ENCODE data around the gene ANKRD2.
"Not testable (repeated sequence)": the region's sequence is repeated elsewhere in the genome, so short reads cannot be mapped to it uniquely, and the experiment has no call there.

Gene ANKRD2

DNA sequence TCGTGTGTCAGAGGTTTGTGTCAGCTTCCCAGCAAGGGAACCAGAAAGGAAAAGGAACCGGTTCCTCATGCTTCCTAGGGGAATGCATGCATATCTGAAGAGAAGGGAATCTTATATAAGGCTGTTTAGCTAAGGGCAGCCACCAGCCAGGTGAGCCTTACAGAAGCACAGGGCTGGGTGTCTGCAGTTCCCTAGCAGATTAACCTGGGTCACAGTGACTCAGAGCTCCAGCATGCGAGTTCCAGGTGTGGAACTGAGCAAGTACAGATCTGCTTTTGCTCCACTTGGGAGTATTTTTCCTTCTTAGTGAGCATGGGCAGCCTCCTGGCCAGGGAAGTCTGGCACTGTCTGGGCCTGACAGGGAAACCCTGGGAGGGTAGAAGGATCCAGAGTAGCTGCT, 957 bp upstream of the ANKRD2 start:
- DNase-seq (ENCODE audit: low spot score) = no peak

DNA sequence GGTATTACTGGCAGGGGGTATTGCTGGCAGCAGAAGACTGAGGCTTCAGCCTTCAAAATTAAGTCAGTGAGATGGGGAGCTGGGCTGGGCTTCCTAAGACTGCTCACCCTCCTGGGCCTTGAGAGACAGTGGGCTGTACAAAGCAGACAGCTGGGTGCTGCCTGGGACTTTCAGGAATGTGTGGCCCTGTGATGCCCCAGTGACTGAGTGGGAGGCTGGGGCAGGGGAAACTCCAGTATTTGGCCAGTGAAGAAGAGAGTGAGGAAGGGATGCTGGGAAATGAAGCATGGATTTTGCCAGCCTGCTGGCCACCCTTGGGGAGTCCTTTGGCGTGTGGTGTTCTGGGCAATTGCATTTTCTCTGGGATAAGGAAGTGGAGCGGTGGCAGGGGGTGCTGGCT, 442 bp downstream of the ANKRD2 start:
- no peak for DNase-seq (ENCODE audit: low spot score)

DNA sequence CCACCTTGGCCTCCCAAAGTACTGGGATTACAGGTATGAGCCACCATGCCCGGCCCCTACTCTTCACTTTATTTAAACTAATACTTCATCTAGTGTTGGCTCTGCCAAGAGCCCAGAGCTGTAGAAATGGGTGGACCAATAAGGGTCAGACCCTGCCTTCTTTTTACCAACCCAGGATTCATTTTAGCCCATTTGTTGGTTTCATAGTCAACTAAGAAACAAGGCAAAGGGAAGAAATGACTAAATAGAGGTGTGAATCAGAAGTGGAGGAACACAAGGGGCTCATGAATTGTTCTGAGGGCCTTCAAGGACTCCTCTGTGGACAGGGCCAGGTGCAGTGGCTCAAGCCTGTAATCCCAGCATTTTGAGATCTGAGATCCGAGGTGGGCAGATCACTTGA, 1.1 kb downstream of the ANKRD2 start:
- DNase-seq (ENCODE audit: low spot score) = no peak

DNA sequence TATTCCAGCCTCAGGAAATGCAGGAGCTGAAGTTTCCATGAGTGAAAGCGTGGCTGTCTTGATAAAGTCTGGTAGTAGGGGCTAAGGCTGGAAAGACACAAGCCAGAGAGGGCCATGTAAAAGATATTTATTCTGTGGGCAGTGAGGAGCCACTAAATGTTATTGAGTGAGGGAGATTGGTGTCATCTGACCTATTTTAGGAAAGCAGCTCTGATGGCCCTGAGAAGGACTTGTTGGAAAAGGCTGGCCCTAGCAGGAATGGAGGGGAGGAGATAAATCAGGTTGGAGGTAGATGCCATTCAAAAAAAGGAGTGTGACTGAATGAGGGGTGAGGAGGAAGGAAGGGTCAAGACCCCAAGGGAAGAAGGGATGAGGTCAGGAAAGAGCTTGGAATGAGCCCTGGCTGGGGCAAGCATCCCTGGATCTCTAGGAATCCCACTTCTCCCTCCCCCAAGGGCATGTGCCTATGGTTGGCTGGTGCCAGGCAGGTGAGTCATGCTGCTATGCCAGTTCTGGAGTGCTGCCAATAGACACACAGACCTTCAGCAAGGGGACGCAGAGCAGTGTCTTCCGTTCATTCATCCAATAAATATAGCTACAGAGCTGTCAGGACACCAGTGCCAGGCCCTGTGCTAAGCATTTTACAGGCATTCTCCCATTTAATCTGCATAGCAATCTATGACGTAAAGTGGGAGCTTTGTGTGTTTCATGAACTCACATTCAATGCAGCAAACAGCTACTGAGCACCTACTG, 2.0 kb downstream of the ANKRD2 start:
- DNase-seq (ENCODE audit: low spot score) = no peak

DNA sequence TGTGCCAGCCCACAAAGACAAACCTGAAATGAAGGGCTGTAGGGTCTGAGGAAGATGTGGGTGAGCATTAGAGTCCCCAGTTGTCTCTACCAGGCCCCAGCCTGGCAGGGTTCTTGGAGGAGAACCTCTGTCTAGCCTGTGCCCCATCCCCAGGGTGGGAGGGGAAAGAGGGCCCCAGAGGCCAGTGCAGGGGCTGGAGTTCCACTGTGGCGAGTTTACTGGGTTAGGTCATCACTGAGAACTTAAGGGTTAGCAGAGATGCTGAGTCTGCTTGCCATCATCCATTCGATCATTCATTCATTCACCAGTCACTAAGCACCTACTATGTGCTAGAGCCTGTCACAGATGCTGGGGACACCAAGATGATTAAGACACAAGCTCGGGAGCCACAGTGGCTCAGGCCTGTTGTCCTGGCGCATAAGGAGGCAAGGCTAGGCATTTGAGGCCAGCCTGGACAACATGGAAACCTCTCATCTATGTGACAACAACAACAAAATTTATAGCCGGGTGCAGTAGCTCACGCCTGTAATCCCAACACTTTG, 2.6 kb downstream of the ANKRD2 start:
- DNase-seq (ENCODE audit: low spot score) = no peak

DNA sequence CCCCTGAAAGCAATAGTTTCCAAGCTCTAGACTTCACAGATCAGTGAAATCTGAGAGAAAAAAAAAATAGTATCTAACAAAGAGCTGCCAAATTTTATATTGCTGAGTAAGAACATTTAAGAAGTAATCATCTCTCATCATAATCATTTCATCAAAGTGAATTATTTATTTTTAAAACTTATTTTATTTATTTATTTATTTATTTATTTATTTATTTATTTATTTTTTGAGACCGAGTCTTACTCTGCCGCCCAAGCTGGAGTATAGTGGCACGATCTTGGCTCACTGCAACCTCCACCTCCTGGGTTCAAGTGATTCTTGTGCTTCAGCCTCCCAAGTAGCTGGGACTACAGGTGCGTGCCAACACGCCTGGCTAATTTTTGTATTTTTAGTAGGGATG, 3.9 kb downstream of the ANKRD2 start:
- DNase-seq (ENCODE audit: low spot score) = not testable (repeated sequence)

DNA sequence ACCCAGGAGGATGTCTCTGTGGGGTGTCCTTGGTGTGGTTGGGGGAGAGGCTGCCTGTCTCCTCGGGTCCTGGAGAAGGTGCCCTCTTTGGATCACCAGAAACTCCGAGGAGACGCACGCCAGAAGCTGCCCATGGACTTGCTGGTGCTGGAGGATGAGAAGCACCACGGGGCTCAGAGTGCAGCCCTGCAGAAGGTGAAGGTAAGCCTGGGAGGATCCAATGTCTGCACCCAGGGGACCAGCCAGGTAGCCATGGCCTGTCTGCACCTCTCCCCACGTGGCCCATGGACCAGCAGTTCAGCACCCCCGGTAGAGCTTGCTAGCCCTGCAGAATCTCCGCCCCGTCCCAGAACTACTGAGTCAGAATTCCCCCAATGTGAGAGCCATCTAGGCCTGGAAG, 5.1 kb downstream of the ANKRD2 start:
- no peak for DNase-seq (ENCODE audit: low spot score)

DNA sequence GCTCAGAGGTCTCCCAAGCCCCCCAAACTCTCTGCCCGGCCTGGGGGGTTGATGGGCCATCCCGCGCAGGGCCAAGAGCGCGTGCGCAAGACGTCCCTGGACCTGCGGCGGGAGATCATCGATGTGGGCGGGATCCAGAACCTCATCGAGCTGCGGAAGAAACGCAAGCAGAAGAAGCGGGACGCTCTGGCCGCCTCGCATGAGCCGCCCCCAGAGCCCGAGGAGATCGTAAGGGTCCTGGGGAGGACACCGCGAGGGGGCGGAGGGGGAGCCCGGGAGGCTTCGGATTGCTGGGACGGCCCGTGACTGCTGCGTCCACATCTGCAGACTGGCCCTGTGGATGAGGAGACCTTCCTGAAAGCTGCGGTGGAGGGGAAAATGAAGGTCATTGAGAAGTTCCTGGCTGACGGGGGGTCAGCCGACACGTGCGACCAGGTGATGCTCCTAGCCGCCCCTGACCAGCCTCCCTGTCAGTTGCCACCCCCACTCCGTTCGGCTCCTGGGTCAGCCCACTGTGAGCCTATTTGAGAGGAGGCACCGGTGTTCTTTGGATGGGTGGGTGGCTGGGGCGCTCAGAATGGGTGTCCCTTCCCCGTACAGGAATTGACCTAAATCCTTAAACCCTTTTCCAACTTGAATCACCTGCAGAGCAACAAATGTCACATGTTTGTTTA, 5.7 kb downstream of the ANKRD2 start:
- no peak for DNase-seq (ENCODE audit: low spot score)

DNA sequence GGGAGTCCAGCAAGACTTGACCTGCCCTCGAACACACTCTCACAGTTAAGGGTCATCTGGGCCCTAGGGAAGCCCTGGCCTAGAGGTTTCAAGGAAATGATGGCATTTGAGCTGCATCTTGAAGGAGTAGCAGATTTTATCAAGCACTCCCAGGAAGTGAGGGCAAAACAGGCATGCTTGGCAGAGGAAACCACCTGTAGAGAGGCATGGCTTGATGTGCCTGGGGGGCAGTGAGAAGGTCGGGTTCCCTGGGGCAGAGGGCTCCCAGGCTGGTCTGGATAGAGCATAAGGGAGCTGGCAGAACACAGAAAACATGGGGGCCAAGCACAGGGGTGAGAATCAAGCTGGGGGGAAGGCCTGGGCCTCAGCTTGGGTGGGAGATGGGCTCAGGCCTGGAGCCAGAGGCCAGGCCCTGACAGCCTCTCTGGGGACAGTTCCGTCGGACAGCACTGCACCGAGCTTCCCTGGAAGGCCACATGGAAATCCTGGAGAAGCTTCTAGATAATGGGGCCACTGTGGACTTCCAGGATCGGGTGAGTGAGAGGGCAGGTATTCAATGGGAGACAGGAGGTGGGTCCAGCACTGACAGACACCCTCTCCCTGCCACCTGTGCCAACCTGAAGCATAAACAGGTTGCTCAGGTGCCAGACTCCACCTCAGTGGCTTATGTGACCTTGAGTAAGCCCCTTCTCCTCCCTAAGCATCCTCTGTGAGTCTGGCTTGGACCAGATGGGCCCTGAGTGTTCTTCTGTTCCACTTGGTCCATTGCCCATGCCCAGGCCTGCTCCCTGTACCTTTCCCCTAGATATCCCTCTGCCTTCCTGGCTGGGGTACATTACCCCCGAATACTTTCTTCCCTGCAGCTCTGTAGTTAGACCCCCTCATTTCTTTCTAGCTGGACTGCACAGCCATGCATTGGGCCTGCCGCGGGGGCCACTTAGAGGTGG, 8.1 kb downstream of the ANKRD2 start:
- no peak for DNase-seq (ENCODE audit: low spot score)

DNA sequence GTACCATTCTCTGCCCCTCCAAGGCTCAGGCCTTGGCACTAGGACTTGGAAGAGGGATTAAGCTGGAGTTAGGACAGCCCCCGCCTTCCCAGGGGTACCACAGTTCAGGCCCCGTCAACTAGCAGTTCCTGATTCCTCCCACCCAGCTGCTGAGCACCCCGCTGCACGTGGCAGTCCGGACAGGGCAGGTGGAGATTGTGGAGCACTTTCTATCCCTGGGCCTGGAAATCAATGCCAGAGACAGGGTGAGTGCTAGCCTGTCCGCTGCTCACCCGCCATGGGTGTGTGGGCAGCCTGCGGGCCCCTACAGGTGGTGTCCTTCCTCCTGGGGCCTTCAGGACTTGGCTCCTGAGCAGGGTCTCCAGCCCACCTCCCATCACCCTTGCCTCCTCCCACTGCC, 9.6 kb downstream of the ANKRD2 start:
- no peak for DNase-seq (ENCODE audit: low spot score)

DNA sequence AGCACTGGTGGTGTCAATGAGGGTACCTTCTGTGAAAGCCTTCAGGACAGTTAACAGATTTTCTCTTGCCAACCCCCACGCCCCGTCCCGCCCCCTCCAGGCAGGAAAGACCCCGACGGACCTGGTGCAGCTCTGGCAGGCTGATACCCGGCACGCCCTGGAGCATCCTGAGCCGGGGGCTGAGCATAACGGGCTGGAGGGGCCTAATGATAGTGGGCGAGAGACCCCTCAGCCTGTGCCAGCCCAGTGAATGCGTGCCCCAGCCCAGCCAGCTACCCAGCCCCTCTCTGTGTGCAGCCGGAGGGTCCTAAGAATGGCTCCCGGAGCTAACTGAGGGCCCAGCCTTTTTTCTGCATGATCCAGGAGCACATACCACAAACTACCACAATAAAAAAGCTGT, 10.9 kb downstream of the ANKRD2 start:
- DNase-seq (ENCODE audit: low spot score) = no peak

DNA sequence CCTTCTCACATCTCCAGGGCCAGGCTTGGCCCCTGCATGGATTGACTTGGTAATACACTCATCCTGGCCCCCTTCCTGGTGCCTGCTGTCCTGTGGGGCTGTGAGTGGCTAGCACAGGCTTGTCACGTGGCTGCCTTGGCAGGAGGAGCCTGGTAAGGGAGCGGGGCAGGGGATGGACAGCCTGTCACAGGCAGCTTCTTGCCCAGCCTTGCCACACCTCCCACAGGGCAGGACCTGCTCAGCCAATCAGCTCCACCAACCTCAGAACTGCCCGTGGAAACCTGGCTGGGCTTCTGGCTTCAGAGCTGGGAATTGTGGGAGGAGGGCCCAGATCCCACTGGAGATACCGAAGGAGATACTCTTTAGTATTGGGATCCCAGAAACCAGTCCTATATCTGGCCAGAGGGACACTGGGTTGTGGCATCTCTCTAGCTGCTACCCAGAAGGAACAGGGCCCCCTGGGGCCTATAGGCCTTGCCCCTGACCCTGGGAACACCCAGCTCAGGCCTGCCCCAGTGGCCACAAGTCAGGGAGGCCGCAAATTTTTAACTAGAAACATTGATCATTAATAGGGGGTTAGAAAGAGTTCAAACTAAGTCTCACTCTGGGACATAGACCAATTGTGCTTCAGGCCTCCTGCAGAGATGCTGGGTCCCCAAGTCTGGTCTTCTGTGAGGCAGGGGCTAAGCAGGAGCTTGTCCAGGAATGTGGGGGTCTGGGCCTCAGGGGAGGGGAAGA, 11.7 kb downstream of the ANKRD2 start, which contains the start of gene HOGA1:
HOGA1 (plus strand) TSS at position 330 of the 738 bp plus-strand sequence; CDS start at position 645, 315 bp downstream.
- DNase-seq (ENCODE audit: low spot score) = peak; percentile 97

DNA sequence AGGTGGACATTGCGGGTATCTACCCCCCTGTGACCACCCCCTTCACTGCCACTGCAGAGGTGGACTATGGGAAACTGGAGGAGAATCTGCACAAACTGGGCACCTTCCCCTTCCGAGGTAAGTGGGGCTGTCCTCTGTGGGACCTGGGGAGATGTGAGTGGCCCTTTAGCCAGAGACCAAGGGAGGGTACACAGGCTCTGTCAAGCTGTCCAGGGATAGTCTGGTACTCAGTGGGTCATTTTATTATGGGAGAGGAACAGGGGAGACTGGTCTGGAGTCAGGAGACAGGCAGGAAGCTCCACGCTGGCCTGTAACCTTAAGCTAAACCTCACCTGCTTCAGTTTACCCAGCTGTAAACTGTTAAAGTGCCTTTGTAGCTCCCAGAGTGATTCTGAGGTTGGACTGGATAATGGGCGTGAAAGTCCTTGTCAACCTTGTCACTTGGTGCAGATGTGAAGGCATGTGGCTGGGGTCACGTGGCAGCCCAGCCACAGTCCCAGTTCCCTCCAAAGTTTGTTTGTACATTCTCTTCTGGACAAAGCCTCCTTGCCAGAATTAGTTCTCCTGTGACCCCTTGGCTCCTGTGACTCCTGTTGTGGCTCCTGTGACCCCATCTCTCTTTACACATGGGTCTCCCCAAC, 12.3 kb downstream of the ANKRD2 start:
- DNase-seq (ENCODE audit: low spot score) = no peak

DNA sequence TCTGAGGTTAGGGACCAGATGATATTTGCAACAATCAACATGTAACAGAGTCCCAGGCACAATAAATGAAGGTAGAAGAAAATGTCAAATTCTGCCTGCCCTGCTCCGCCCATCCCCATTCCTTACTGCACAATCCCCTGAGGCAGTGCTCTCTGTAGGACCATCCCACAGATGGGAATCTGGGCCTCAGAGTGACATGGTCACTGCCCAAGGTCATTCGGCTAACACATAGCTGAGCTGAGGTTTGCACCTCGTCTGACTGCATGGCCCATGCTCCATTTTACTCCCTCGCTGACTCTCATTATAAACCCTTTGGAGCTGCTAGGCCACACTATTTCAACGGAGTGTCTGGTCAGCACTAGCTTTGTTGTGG, 12.8 kb downstream of the ANKRD2 start:
- DNase-seq (ENCODE audit: low spot score) = no peak

DNA sequence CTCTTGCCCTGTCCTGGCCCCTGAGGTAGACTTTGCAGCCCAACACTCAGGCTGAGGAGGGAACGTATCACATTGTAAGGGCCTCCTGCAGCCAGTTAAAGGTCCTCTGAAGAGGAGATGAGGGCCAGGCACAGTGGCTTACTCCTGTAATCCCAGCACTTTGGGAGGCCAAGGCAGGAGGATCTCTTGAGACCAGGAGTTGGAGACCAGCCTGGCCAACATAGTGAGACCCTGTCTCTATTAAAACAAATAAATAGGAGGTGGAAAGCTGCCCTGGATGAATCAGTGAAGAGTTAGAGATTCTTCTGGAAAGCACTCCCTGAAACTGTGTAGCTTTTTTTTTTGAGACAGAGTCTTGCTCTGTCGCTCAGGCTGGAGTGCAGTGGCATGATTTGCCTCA, 14.6 kb downstream of the ANKRD2 start:
- no peak for DNase-seq (ENCODE audit: low spot score)

DNA sequence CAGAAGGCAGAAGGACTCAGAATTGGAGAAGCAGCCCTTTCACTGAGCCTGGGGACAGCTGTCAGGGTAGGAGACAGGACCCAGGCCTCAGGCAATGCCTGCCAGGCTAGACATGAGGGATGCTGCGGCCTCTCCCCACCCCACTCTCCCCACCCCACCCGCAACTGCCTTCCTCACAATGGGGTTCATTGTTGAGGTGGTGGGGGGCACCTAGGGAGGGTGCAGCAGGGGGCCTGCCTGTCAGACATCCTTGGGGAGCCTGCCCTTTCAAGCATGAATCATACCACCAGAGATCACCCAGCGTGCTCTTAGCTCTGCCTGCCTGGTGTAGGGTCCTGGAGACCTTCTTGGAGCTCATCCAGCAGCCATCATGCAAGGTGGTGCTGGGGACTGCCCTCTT, 16.9 kb downstream of the ANKRD2 start, which contains the start of gene C10orf62:
C10orf62 (plus strand) TSS at position 243 of the 400 bp plus-strand sequence. CDS start 177 bp downstream, outside the sequence.
- DNase-seq (ENCODE audit: low spot score) = no peak

DNA sequence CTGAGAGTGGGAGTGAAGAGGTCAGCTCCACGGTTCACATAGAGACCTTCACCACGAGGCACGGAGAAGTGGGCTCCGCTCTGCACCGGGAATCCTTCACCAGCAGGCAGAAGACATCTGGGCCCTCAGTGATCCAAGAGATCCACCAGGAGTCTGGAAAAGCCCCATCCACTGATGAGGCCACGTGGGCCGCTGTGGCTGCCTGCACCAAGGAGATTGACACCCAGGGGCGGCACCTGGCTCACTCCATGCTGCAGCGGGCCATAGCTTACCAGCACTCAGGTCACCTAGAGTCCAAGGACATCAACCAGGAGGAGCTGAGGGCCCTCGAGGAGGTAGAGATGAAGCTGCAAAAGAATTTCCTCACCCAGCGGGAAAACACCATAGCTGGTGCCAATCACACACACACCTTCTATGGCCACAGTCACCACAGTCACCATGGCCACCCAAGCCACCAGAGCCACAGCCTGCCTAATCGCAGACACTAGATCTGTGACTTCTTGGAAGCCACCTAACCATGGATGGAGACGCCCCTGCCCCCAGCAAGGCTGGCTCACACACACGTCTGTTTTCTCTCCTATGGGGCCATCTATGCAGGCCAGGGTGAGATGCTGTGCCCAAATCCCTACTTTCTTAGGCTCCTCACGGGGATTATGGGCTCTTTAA, 17.6 kb downstream of the ANKRD2 start:
- no peak for DNase-seq (ENCODE audit: low spot score)

DNA sequence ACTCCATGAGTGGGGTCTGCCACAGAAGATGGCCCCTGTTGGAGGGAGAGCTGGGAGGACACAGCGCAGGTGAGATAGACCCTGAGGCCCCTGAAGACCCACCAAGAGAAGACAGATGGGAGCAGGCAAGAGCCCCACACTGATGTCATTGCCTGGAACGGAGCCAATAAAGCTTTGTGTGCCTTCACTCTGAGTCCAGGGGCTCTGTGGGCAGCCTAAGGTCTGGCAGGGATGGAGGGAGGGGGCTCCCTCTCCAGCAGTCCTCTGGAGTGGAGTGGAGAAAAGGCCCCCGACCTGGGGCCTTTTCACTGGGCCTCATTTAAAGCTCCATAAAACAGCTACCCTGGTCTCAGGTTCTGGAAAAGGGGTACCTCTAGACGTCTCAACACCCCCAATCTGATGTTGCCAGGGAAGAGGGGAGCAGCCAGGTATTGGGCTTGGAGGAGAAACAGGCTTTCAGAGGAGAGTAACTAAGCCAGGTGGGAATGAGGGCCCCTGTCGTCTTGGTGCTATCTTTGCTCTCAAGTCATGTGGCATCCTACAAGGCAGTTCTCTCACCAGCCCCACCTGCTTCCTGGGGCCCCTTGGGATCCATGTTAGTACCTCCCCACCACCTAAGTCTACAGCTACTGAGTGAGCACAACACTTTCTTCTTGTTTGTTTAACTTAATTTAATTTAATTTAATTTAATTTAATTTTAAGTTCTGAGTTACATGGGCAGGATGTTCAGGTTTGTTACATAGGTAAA, 18.3 kb downstream of the ANKRD2 start:
- DNase-seq (ENCODE audit: low spot score) = no peak

DNA sequence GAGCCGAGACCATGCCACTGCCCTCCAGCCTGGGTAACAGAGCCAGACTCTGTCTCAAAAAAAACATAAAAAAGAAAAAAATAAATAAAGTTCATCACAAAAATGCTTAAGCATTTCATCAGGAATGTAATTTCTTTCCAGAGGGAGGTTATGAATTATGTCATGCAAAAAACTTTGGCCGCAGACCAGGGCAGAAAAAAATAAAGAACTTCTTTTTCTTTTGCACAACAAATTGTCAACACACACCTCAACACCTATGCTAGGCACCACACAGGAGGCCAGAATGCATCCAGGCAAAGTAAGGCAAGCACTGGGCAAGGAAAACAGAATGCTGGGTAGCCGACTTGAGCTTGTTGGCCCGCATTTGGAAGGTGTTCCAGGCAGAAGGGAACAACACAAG, 20.8 kb downstream of the ANKRD2 start:
- no peak for DNase-seq (ENCODE audit: low spot score)

Measured in Ammon's horn (tissue), 1 donor.